Measurements from ENCODE around the gene GTSF1L. TPM values are rescaled to one million over a fixed set of nuclear protein-coding genes. Genes with fewer than 3 reads are reported as not detected.

Gene GTSF1L
- total and polyA plus RNA-seq, 4 donors = not detected

DNA sequence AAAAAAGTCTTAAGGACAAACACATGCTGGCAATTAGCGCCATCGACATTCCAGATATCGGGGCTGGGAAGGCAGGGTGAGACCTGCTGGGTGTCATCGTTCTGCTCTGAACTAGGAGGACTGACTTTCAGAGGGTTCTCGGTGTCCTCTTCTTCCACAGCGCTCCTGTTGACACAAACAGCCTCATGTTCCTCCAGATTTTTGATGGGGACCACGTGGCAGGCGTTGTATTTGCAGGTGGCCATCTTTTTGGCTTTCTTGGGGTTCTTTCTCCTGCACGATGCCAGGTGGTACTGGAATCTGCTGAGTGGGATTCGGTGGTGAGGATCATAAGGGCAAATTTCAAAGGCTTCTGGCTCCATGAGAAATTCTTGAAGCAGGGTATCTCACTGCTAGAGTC lies 469 bp downstream of the GTSF1L start:
- Histone ChIP-seq H3K9ac (ENCODE audit: low read depth in 1 of 2, low read length in 2 of 2) (no peak overlapping the region), H3K4me3 (ENCODE audit: low read depth in 1 of 3, low read length in 3 of 3) (no peak overlapping the region), H3K4me1 (ENCODE audit: control insufficient read depth in 4 of 4, insufficient read depth in 4 of 4, low read length in 3 of 4) (peaks cover 2 to 8% (median 7%) of the 10 kb centered on the region in 4 donors), H3K27ac (ENCODE audit: low read depth in 1 of 2, low read length in 2 of 2) (no peak overlapping the region), H3K9me3 (ENCODE audit: control insufficient read depth in 4 of 4, low read length in 3 of 4) (no peaks in the 10 kb centered on the region), H3K27me3 (ENCODE audit: control insufficient read depth in 4 of 4, insufficient read depth in 4 of 4, low read length in 3 of 4) (no peaks in the 10 kb centered on the region), H3K36me3 (ENCODE audit: control insufficient read depth in 4 of 4, insufficient read depth in 3 of 4, low read depth in 1 of 4, low read length in 3 of 4) (no peaks in the 10 kb centered on the region)
- TF ChIP-seq FOXA2 (IDR thresholded peaks at IDR 0.05) (no peak), SP1 (IDR thresholded peaks at IDR 0.05) (no peak), ATF3 (IDR thresholded peaks at IDR 0.05) (no peak)
- no peak for DNase-seq (ENCODE audit: low spot score)
- WGBS = 89% methylated on average over 10 of the region's 10 CpGs

GRCh38 chr20:43725666-43726065 lies 1.1 kb downstream of the GTSF1L start:
- Histone ChIP-seq H3K27ac (ENCODE audit: low read depth in 1 of 2, low read length in 2 of 2) (peak overlapping the region; percentile 25 to 53), H3K27me3 (ENCODE audit: control insufficient read depth in 4 of 4, insufficient read depth in 4 of 4, low read length in 3 of 4) (no peaks in the 10 kb centered on the region), H3K4me1 (ENCODE audit: control insufficient read depth in 4 of 4, insufficient read depth in 4 of 4, low read length in 3 of 4) (peaks cover 2 to 8% (median 7%) of the 10 kb centered on the region in 4 donors), H3K9me3 (ENCODE audit: control insufficient read depth in 4 of 4, low read length in 3 of 4) (no peaks in the 10 kb centered on the region), H3K36me3 (ENCODE audit: control insufficient read depth in 4 of 4, insufficient read depth in 3 of 4, low read depth in 1 of 4, low read length in 3 of 4) (no peaks in the 10 kb centered on the region), H3K4me3 (ENCODE audit: low read depth in 1 of 3, low read length in 3 of 3) (no peak overlapping the region), H3K9ac (ENCODE audit: low read depth in 1 of 2, low read length in 2 of 2) (no peak overlapping the region)
- no peak for TF ChIP-seq NR2F2 (IDR thresholded peaks at IDR 0.05)
- no peak for TF ChIP-seq ATF3 (IDR thresholded peaks at IDR 0.05)
- no peak for TF ChIP-seq RXRA (IDR thresholded peaks at IDR 0.05)
- no peak for DNase-seq (ENCODE audit: low spot score)
- 83% methylated on average over 2 of the region's 2 CpGs for WGBS

- DNase-seq (ENCODE audit: low spot score) = no peak
- Histone ChIP-seq H3K4me1 (ENCODE audit: control insufficient read depth in 4 of 4, insufficient read depth in 4 of 4, low read length in 3 of 4) (peaks cover 2 to 8% (median 7%) of the 10 kb centered on the region in 4 donors), H3K27ac (ENCODE audit: low read depth in 1 of 2, low read length in 2 of 2) (no peak overlapping the region), H3K36me3 (ENCODE audit: control insufficient read depth in 4 of 4, insufficient read depth in 3 of 4, low read depth in 1 of 4, low read length in 3 of 4) (no peaks in the 10 kb centered on the region), H3K9ac (ENCODE audit: low read depth in 1 of 2, low read length in 2 of 2) (no peak overlapping the region), H3K4me3 (ENCODE audit: low read depth in 1 of 3, low read length in 3 of 3) (no peak overlapping the region), H3K27me3 (ENCODE audit: control insufficient read depth in 4 of 4, insufficient read depth in 4 of 4, low read length in 3 of 4) (no peaks in the 10 kb centered on the region), H3K9me3 (ENCODE audit: control insufficient read depth in 4 of 4, low read length in 3 of 4) (no peaks in the 10 kb centered on the region)
- 94% methylated on average over 5 of the region's 5 CpGs for WGBS
- TF ChIP-seq, protein P1, sequence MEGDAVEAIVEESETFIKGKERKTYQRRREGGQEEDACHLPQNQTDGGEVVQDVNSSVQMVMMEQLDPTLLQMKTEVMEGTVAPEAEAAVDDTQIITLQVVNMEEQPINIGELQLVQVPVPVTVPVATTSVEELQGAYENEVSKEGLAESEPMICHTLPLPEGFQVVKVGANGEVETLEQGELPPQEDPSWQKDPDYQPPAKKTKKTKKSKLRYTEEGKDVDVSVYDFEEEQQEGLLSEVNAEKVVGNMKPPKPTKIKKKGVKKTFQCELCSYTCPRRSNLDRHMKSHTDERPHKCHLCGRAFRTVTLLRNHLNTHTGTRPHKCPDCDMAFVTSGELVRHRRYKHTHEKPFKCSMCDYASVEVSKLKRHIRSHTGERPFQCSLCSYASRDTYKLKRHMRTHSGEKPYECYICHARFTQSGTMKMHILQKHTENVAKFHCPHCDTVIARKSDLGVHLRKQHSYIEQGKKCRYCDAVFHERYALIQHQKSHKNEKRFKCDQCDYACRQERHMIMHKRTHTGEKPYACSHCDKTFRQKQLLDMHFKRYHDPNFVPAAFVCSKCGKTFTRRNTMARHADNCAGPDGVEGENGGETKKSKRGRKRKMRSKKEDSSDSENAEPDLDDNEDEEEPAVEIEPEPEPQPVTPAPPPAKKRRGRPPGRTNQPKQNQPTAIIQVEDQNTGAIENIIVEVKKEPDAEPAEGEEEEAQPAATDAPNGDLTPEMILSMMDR (IDR thresholded peaks at IDR 0.05; ENCODE audit: low read depth, low read length, missing input control) = no peak
- no peak for TF ChIP-seq SP1 (IDR thresholded peaks at IDR 0.05)
- no peak for TF ChIP-seq NR2F2 (IDR thresholded peaks at IDR 0.05)
- no peak for TF ChIP-seq EGR1 (IDR thresholded peaks at IDR 0.05; ENCODE audit: low read depth in 2 of 2)
- no peak for TF ChIP-seq HNF4A (conservative IDR thresholded peaks at IDR 0.05)
- TF ChIP-seq HNF4G (IDR thresholded peaks at IDR 0.05) = no peak
- TF ChIP-seq GABPA (IDR thresholded peaks at IDR 0.05 in 1 of 2, conservative IDR thresholded peaks at IDR 0.05 in 1 of 2) = no peak
- TF ChIP-seq, protein P2, sequence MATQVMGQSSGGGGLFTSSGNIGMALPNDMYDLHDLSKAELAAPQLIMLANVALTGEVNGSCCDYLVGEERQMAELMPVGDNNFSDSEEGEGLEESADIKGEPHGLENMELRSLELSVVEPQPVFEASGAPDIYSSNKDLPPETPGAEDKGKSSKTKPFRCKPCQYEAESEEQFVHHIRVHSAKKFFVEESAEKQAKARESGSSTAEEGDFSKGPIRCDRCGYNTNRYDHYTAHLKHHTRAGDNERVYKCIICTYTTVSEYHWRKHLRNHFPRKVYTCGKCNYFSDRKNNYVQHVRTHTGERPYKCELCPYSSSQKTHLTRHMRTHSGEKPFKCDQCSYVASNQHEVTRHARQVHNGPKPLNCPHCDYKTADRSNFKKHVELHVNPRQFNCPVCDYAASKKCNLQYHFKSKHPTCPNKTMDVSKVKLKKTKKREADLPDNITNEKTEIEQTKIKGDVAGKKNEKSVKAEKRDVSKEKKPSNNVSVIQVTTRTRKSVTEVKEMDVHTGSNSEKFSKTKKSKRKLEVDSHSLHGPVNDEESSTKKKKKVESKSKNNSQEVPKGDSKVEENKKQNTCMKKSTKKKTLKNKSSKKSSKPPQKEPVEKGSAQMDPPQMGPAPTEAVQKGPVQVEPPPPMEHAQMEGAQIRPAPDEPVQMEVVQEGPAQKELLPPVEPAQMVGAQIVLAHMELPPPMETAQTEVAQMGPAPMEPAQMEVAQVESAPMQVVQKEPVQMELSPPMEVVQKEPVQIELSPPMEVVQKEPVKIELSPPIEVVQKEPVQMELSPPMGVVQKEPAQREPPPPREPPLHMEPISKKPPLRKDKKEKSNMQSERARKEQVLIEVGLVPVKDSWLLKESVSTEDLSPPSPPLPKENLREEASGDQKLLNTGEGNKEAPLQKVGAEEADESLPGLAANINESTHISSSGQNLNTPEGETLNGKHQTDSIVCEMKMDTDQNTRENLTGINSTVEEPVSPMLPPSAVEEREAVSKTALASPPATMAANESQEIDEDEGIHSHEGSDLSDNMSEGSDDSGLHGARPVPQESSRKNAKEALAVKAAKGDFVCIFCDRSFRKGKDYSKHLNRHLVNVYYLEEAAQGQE (IDR thresholded peaks at IDR 0.05) = no peak
- no peak for TF ChIP-seq JUND (IDR thresholded peaks at IDR 0.05)
- no peak for TF ChIP-seq RXRA (IDR thresholded peaks at IDR 0.05)
- TF ChIP-seq TAF1 (conservative IDR thresholded peaks at IDR 0.05) = no peak
- TF ChIP-seq FOXA2 (IDR thresholded peaks at IDR 0.05) = no peak
- no peak for TF ChIP-seq FOXA1 (IDR thresholded peaks at IDR 0.05)
- TF ChIP-seq MAX (IDR thresholded peaks at IDR 0.05) = no peak
Measured at GRCh38 chr20:43724383-43724782, 2.4 kb downstream of the GTSF1L start.
